GM21526 (cell line): ENCODE data around the gene C19orf18.
"Not testable (repeated sequence)": the region's sequence is repeated elsewhere in the genome, so short reads cannot be mapped to it uniquely, and the experiment has no call there.

Experiments used
- ATAC-seq: cut with Tn5 transposase; IDR thresholded peaks from one replicate; pipeline ENCODE4 v1.9.1; 2021; ENCODE audit warnings: moderate library complexity; ENCODE audit not compliant: unreplicated experiment, low FRiP score

The C19orf18 gene

GRCh38 chr19:57974434-57974833 is at the start of gene C19orf18:
Gene C19orf18 (minus strand): TSS chr19:57974534. CDS start chr19:57974432, 102 bp downstream.
- no peak for ATAC-seq

GRCh38 chr19:58022283-58022660 is 47.9 kb upstream of the C19orf18 start:
- no peak for ATAC-seq

GRCh38 chr19:58021541-58022282 is 47.4 kb upstream of the C19orf18 start:
- no peak for ATAC-seq

- ATAC-seq = no peak
Observed at GRCh38 chr19:58020129-58020528, 45.8 kb upstream of the C19orf18 start.

- ATAC-seq = no peak
Observed at GRCh38 chr19:58014141-58014540, 39.8 kb upstream of the C19orf18 start.

GRCh38 chr19:58010507-58010906 is 36.2 kb upstream of the C19orf18 start:
- ATAC-seq = no peak

GRCh38 chr19:58009666-58010301 is 35.5 kb upstream of the C19orf18 start:
- no peak for ATAC-seq

GRCh38 chr19:58009301-58009665 is 34.9 kb upstream of the C19orf18 start:
- ATAC-seq = no peak

- not testable (repeated sequence) for ATAC-seq
Observed at GRCh38 chr19:58008877-58009276, 34.5 kb upstream of the C19orf18 start.

- ATAC-seq = no peak
Observed at GRCh38 chr19:58007285-58007684, 33.0 kb upstream of the C19orf18 start.

GRCh38 chr19:58003174-58003828 is 29.0 kb upstream of the C19orf18 start:
- ATAC-seq = no peak

GRCh38 chr19:58002384-58003173 is 28.2 kb upstream of the C19orf18 start, which contains the start of gene ZNF606:
Gene ZNF606 (minus strand): TSS chr19:58002820. CDS start chr19:58001319, 1,501 bp downstream.
- peak; percentile 90 for ATAC-seq

- ATAC-seq = no peak
Observed at GRCh38 chr19:58001895-58002369, 27.6 kb upstream of the C19orf18 start.

- ATAC-seq = no peak
Observed at GRCh38 chr19:58000677-58001076, 26.3 kb upstream of the C19orf18 start.

- ATAC-seq = no peak
Observed at GRCh38 chr19:57992841-57993240, 18.5 kb upstream of the C19orf18 start.

- no peak for ATAC-seq
Observed at GRCh38 chr19:57978586-57979289, 4.4 kb upstream of the C19orf18 start.

GRCh38 chr19:57964761-57965160 is 9.6 kb downstream of the C19orf18 start:
- no peak for ATAC-seq

GRCh38 chr19:57961785-57962184 is 12.5 kb downstream of the C19orf18 start:
- no peak for ATAC-seq

GRCh38 chr19:57954996-57955395 is 19.3 kb downstream of the C19orf18 start:
- ATAC-seq = no peak

GRCh38 chr19:57949702-57950101 is 24.6 kb downstream of the C19orf18 start:
- no peak for ATAC-seq
